ENCODE results near the gene DENND4A.

The DENND4A gene

GRCh38 chr15:65634356-65634755 is 157.7 kb downstream of the DENND4A start:
- intact Hi-C loops (cut with DNase I; ENCODE audit: low total_unique reads), result no loop called here
- TF ChIP-seq, protein P1, sequence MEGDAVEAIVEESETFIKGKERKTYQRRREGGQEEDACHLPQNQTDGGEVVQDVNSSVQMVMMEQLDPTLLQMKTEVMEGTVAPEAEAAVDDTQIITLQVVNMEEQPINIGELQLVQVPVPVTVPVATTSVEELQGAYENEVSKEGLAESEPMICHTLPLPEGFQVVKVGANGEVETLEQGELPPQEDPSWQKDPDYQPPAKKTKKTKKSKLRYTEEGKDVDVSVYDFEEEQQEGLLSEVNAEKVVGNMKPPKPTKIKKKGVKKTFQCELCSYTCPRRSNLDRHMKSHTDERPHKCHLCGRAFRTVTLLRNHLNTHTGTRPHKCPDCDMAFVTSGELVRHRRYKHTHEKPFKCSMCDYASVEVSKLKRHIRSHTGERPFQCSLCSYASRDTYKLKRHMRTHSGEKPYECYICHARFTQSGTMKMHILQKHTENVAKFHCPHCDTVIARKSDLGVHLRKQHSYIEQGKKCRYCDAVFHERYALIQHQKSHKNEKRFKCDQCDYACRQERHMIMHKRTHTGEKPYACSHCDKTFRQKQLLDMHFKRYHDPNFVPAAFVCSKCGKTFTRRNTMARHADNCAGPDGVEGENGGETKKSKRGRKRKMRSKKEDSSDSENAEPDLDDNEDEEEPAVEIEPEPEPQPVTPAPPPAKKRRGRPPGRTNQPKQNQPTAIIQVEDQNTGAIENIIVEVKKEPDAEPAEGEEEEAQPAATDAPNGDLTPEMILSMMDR (IDR thresholded peaks at IDR 0.05), result no peak
- DNase-seq, result no peak
- H3K4me1 ChIP-seq, result peaks cover 0 to 3% (median 0%) of the 10 kb centered on the region in 4 donors
- H3K27ac ChIP-seq, result no peak overlapping the region
- no peaks in the 10 kb centered on the region for H3K27me3 ChIP-seq
- no peak overlapping the region for H3K4me3 ChIP-seq
- H3K36me3 ChIP-seq, result no peaks in the 10 kb centered on the region
- no peaks in the 10 kb centered on the region for H3K9me3 ChIP-seq

GRCh38 chr15:65633752-65634151 is 158.3 kb downstream of the DENND4A start:
- intact Hi-C loops (cut with DNase I; ENCODE audit: low total_unique reads), result no loop called here
- TF ChIP-seq, protein P1 (IDR thresholded peaks at IDR 0.05), result no peak
- no peaks in the 10 kb centered on the region for H3K9me3 ChIP-seq
- peaks cover 0 to under 1% (median 0%) of the 10 kb centered on the region in 4 donors for H3K4me1 ChIP-seq
- DNase-seq, result no peak
- no peak overlapping the region for H3K4me3 ChIP-seq
- no peaks in the 10 kb centered on the region for H3K36me3 ChIP-seq
- no peaks in the 10 kb centered on the region for H3K27me3 ChIP-seq
- no peak overlapping the region for H3K27ac ChIP-seq

DNA sequence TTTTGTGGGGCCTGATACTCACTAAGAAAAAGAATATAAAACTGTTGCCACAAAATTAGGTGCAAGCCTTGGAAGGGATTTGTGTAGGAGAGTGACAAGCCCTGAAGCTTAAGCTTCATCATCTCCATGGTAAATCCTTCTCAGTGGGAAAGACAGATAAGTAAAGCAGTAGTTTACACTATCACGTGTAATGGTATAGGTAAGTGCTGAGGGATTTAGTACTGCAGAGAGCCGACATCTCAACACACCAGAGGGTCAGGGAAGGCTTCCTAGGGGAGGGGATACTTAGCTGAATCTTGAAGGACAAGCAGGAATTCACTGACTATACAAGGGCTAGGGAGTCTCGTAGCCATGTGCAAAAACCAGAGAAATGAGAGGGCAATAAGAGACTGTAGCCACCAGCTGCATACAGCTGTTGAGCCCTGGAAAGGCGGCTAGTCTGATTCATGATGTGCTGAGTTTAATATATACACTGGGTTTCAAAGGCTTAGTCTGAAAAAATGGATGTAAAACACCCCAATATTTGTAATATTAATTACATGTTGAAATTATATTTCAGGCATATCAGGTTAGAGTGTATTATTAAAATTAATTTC is 159.2 kb downstream of the DENND4A start:
- intact Hi-C loops (cut with DNase I; ENCODE audit: low total_unique reads), result no loop called here
- TF ChIP-seq, protein P1 (IDR thresholded peaks at IDR 0.05), result no peak
- no peaks in the 10 kb centered on the region for H3K27me3 ChIP-seq
- DNase-seq, result no peak
- no peaks in the 10 kb centered on the region for H3K4me1 ChIP-seq
- H3K4me3 ChIP-seq, result no peak overlapping the region
- H3K9me3 ChIP-seq, result no peaks in the 10 kb centered on the region
- no peak overlapping the region for H3K27ac ChIP-seq
- no peaks in the 10 kb centered on the region for H3K36me3 ChIP-seq

- H3K27ac ChIP-seq, result no peak overlapping the region
- intact Hi-C loops (cut with DNase I; ENCODE audit: low total_unique reads), result no loop called here
- no peaks in the 10 kb centered on the region for H3K4me1 ChIP-seq
- peaks cover 0 to 5% (median under 1%) of the 10 kb centered on the region in 3 donors for H3K36me3 ChIP-seq
- TF ChIP-seq, protein P1 (IDR thresholded peaks at IDR 0.05), result no peak
- no peak overlapping the region for H3K4me3 ChIP-seq
- no peaks in the 10 kb centered on the region for H3K27me3 ChIP-seq
- no peaks in the 10 kb centered on the region for H3K9me3 ChIP-seq
- no peak for DNase-seq
Measured at GRCh38 chr15:65631503-65631902, 160.6 kb downstream of the DENND4A start.

GRCh38 chr15:65630760-65631159 is 161.3 kb downstream of the DENND4A start:
- peaks cover 0 to 12% (median 8%) of the 10 kb centered on the region in 3 donors for H3K36me3 ChIP-seq
- H3K9me3 ChIP-seq, result no peaks in the 10 kb centered on the region
- TF ChIP-seq, protein P1 (IDR thresholded peaks at IDR 0.05), result no peak
- intact Hi-C loops (cut with DNase I; ENCODE audit: low total_unique reads), result no loop called here
- H3K4me1 ChIP-seq, result no peaks in the 10 kb centered on the region
- no peak overlapping the region for H3K4me3 ChIP-seq
- no peak for DNase-seq
- no peak overlapping the region for H3K27ac ChIP-seq
- H3K27me3 ChIP-seq, result no peaks in the 10 kb centered on the region

DNA sequence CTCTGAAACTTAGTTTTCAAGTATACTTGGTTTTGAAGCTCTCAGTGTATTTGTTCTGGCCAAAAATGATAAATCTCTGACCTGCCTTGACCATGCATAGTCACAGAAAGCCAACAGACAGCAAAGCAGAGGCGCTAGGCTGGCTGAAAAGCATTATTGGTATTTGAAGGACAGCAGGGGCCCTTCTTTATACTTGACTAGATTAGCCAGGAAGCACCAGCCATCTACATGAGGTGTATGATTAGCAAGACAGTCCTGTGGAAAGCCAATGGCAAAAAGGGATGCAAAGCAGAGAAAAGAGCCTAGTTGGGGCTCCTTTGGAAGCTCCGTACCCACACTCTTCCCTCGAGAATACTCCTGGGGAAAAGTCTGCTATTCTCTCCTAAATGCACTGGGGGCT is 162.5 kb downstream of the DENND4A start:
- H3K27me3 ChIP-seq, result no peaks in the 10 kb centered on the region
- DNase-seq, result no peak
- TF ChIP-seq, protein P1 (IDR thresholded peaks at IDR 0.05), result no peak
- no peaks in the 10 kb centered on the region for H3K4me1 ChIP-seq
- no peak overlapping the region for H3K4me3 ChIP-seq
- intact Hi-C loops (cut with DNase I; ENCODE audit: low total_unique reads), result no loop called here
- H3K9me3 ChIP-seq, result no peaks in the 10 kb centered on the region
- H3K36me3 ChIP-seq, result peaks cover 9 to 24% (median 14%) of the 10 kb centered on the region in 3 donors
- H3K27ac ChIP-seq, result no peak overlapping the region
